GM12801 (cell line): ENCODE data around the gene FALEC.

Experiments
- CTCF ChIP-seq: IDR thresholded peaks from one replicate; pipeline ENCODE4 v1.5.1; 2011; ENCODE audit warnings: control low read depth; ENCODE audit not compliant: insufficient read length; ENCODE audit errors: extremely low read depth

Gene FALEC

GRCh38 chr1:150560576-150561253, 45.2 kb downstream of the FALEC start:
- no peak for TF ChIP-seq CTCF

GRCh38 chr1:150561254-150561973, 45.9 kb downstream of the FALEC start:
- TF ChIP-seq CTCF: no peak

- TF ChIP-seq CTCF: no peak
These were observed 46.5 kb downstream of the FALEC start for GRCh38 chr1:150561974-150562445.

GRCh38 chr1:150562446-150563339, 47.1 kb downstream of the FALEC start:
- no peak for TF ChIP-seq CTCF

- TF ChIP-seq CTCF: no peak
These were observed 47.9 kb downstream of the FALEC start for GRCh38 chr1:150563340-150564038.

GRCh38 chr1:150564051-150564991, 48.8 kb downstream of the FALEC start:
- no peak for TF ChIP-seq CTCF
